Ramos (cell line): ENCODE measurements around the gene SFMBT2.

Experiments
- in situ Hi-C: fragments of 300-500 bp; cut with MboI; formaldehyde crosslinking; loops from one replicate; pipeline ENCODE4 v1.14.3; 2022; ENCODE audit warnings: low sequenced_read_pairs; ENCODE audit not compliant: unreplicated experiment

Gene SFMBT2

DNA sequence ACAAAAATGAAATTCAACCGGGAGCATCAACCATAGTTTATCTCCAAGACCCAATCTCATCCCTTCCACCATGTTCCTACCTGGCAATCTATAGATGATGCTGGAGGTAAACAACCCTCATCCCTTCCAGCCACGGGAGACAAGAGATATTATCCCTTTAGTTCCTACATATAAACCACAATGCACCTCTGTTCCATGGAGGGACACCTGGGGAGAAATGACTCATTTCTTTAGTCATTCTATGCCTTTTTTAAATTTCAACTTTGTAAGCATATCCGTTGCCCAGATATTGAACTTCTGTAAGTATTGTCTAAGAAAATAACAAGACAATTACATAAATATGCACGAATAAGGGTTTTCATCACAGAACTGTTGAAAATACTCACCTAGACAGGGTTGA, 15.5 kb upstream of the SFMBT2 start:
- in situ Hi-C loops: no loop called here

DNA sequence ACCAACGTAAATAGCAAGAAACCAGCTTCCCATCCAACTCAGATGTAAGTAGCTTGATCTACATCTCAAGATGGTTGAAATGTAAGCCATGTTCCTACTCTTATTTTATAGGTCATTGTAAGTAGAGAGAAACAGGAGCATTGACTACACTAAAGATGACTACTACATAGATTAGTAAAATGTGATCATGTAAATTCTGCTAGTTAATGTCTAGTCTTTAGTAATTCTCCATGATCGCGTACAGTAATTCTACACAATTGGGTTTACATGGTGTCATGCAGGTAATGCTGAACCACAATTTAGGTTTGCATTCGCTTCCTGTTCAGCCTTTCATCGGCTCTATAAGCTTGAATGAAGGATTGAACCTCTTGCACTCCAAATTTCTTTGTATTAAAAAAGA, 14.9 kb upstream of the SFMBT2 start:
- in situ Hi-C loops: no loop called here

GRCh38 chr10:7424919-7425318, 14.1 kb upstream of the SFMBT2 start:
- in situ Hi-C loops: loop anchor here (25.0 kb wide), 1 partner anchor 513 kb away; no protein-coding TSS in a partner anchor

GRCh38 chr10:7424315-7424714, 13.5 kb upstream of the SFMBT2 start:
- in situ Hi-C loops: loop anchor here (25.0 kb wide), 1 partner anchor 512 kb away; no protein-coding TSS in a partner anchor

DNA sequence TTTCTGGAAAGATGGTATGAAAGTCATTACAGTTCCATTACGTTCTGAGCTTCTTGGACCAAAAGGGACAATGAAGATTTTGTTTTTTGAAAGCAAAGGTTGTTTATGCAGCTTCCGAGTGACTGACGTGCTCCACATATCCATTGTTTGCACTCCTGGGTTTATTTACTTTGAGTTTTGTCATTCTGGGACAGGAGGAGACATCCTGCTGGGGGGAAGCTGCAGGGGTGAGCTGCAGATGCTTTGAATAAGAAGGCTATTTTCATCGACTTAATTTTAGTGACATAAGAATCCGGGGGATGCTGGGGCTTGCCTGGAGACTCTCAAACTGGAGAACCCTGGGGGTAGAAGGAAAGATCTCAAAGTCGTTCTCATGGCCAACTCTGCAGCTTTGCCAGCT, 12.7 kb upstream of the SFMBT2 start:
- in situ Hi-C loops: loop anchor here (25.0 kb wide), 1 partner anchor 511 kb away; no protein-coding TSS in a partner anchor

DNA sequence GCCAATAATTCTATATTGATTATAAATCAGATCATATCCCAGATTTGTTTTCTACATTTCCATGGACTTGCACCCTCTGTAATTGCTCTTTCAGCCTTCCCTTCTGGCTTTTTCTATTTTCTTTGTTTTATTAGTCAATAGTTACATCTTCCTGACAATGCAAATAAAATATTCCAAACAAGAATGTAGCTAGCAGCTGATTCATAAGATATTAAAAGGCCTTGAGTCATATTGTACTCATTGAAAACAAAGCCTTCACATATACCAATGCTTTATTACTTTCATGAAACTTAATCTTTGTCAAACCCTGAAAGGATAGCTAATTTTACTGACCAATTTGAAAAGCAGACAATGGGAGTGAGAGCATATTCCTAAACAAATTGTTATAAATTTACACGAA, 10.7 kb upstream of the SFMBT2 start:
- in situ Hi-C loops: loop anchor here (25.0 kb wide), 1 partner anchor 509 kb away; no protein-coding TSS in a partner anchor

- in situ Hi-C loops: loop anchor here (25.0 kb wide), 1 partner anchor 508 kb away; no protein-coding TSS in a partner anchor
Observed at GRCh38 chr10:7419998-7420397, 9.2 kb upstream of the SFMBT2 start.

- in situ Hi-C loops: loop anchor here (25.0 kb wide), 1 partner anchor 506 kb away; no protein-coding TSS in a partner anchor
Observed at GRCh38 chr10:7417807-7418206, 7.0 kb upstream of the SFMBT2 start.

DNA sequence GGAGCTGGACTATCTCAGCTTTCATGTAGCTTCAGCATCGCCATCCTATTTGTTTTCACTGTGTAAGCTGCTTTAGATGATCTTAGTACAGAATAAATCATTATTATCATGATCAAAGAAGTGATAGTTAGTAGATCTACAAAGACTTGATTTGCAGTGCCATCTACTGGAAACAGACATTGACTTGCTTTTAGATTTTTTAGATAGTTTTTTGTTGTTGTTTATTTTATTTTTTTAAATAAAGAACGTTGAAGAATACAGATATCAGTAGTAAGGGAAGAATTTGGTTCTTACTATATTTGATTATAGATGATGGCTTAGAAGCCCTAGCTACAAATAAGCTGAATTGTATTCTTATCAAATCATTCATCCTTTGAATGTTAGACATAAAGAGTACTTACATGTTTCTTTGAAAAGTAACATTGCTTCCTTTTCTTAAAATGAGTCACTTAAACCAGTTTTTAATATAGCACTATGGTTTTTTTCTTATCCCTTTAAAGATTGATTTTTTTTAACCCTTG, 6.3 kb upstream of the SFMBT2 start:
- in situ Hi-C loops: loop anchor here (25.0 kb wide), 1 partner anchor 505 kb away; no protein-coding TSS in a partner anchor

DNA sequence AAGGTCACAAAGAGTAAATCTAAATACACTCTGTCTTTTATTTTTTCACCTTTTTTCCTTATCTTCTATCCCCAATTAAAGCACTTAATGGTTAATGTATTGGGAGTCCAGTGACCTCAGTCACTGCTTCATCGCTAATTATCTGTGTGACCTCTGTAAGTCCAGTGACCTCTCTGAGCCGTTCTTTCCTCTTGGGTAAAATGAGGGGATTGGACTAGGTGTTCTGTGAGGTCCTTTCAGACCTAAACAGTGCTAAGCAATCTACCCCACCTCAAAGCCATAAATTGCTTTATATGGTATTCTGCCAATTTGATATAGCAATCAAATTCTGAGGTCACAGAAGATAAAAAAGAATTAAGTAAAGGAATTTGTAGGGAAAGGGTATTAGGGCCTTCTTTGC, 3.9 kb upstream of the SFMBT2 start:
- in situ Hi-C loops: loop anchor here (25.0 kb wide), 1 partner anchor 502 kb away; no protein-coding TSS in a partner anchor

DNA sequence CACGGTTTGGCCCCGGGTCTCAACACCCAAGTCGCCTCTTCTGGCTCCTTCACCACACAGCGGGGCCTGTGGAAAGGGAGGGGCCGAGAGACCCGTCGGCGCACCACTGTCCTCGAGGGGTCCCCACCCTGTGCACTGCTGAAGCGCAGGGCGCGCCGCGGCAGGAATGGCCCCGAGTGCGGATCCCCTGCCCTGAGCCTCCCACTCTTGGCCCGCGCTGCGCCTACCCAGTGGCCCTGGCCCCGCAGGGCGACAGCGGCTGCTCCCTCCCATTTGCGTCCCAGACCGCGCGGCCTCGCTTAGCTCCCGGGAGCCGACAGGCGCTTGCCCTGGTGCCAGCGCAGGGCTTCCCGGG, 2.1 kb upstream of the SFMBT2 start:
- in situ Hi-C loops: loop anchor here (25.0 kb wide), 1 partner anchor 501 kb away; no protein-coding TSS in a partner anchor

DNA sequence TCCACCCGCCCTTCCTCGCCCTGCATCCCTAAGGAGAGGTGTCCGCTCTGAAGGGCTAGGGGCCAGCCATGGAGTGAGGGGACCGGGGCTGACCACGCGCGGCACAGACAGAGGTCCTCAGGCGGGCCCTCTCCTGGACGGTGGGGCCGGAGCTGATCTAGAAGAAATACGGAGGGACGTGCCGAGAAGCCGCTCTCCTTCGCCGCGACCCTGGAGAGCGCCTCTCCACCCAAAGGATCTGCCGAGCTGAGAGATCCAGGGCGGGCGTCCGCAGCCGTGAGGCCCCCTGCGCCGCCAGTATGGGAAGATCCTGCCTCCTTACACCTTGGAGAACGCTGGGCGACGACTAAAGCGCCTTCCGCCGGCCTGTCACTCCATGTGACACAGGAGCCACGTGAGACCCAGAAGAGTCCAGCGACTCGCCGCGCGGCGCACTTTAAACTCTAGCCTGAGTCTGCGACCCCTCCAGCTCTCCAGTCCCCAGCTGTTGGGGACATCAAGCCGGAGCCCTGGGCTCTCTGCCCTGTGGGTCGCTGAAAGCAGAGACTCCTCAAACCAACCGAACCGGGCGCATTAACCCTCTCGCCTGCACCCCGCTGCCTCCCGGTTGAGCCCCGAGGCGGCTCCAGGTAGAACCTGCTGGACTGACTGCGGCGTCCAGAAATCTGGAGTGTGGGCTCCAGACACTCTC, 1.5 kb upstream of the SFMBT2 start:
- in situ Hi-C loops: loop anchor here (25.0 kb wide), 1 partner anchor 500 kb away; no protein-coding TSS in a partner anchor

DNA sequence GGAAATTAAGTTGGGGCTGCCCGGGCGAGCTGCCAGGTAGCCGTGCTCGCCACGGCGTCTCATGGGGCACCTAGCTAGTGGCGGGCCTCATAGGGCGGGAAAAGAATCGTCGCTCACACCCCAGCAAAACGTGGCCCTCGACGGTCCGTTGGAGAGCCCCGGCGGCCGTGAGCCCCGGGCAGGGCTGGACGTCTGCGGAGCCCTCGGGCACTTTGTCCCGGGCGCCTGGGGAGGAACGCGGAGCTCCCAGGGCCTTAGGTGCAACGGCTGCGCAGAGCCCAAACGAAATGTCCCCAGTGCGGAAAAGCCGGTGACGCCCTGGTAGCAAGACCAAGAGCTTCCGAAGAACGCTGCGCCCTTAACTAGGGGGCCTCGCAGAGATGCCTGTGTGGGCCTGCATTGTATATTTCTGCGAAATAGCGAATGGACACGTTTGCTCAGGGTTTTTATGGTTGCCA, 866 bp upstream of the SFMBT2 start:
- in situ Hi-C loops: loop anchor here (25.0 kb wide), 1 partner anchor 499 kb away; no protein-coding TSS in a partner anchor

GRCh38 chr10:7410301-7410861, 453 bp downstream of the SFMBT2 start:
- in situ Hi-C loops: loop anchor here (25.0 kb wide), 1 partner anchor 498 kb away; no protein-coding TSS in a partner anchor

DNA sequence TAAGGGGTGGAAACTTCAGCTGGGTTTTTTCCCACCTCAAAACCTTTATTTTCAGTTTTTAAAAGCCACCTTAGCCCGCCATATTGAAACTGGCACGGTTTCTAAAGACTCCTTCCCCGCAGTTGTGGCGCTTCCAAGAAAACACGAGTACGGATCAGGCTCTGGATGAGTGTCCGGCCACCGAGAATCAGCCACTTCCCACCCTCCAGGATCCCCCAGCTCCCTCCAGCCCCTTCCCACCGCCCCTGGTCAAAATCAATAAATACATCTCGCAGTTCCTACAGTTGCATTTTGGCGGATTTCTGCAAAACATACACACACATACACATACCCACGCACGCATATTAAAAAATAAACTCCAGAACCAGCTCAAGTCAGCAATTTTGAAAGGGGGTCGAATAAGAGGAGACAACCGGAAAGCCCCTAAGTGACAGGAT, 1.1 kb downstream of the SFMBT2 start:
- in situ Hi-C loops: loop anchor here (25.0 kb wide), 1 partner anchor 497 kb away; no protein-coding TSS in a partner anchor

GRCh38 chr10:7409045-7409731, 1.6 kb downstream of the SFMBT2 start:
- in situ Hi-C loops: loop anchor here (25.0 kb wide), 1 partner anchor 497 kb away; no protein-coding TSS in a partner anchor

DNA sequence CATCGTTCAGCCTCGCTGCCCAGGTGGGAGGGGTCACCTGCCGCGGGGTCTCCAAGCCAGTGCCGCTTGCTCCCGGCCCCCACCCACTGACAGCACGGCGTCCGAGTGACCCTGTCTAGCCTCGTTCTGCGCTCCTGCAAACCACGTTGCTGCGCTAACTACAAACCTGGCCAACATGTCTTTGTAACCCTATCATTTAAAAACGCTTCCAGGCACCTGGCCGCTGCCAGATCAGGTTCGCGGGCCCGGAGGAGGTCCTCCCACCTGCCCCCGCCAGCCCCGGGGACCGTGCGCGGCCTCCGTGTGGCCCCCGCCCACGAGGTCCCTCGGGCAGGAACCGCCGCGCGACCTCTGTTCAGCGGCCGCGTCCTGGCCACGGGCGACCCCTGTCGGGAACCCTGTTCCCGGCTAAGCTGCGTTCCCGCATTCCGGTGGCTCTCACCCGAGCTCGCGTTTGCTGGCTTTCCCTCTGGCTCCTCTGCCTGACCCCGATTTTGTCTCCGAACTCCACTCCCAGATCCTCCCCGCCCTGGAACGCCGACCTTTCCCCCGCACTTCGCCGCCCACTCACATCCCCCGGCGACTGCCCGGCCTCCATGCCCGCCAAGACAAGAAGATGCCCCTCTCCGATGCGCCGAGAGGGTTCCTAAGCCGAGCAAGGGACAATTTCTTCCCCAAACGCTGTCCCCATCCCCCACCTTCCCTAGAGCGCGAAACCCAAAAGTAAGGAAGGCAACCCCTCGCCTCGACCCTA, 2.4 kb downstream of the SFMBT2 start:
- in situ Hi-C loops: loop anchor here (25.0 kb wide), 1 partner anchor 496 kb away; no protein-coding TSS in a partner anchor

DNA sequence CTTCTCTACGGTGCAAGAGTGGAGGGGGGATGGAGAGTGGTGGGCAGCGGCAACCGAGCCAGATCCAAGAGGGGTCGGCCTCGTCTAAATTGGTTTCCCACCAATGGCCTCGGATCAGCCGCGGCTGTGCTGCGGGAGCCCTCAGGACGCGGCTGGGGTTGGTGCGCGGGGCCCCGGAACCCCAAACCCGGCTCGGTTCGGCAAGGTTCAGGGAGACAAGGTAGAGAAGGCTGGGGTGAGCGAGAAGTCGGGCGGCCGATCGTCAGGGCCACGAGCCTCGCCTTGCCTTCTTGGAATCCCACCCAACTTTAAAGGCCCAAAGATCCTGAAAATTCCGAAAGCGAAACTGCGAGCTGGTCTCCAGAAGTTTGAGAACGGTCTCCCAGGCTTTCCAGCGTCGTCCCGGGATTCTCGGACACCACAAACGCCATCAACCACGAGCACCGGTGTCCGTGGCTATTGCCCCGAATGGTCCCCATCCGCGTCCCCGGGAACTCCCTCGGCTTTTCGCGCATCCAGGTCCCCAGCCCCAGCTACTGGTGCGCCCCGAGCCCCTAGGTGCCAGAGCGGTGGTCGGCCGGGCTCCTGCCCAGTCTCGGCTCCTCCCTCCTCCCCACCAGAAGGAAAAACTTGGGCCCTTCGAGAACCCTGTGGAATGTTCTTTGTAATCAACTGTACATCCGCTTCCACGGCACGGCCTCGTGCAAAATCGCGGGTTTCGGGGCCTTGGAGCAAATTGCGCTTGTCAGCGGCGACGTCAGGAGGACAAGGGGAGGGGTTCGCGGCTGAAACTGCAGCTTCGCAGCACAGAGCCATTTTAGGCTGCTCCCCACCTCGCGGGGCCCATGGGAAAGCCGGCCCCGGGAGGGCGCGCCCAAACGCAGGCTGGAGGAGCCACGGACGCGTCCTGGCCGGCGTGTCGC, 3.2 kb downstream of the SFMBT2 start:
- in situ Hi-C loops: loop anchor here (25.0 kb wide), 1 partner anchor 495 kb away; no protein-coding TSS in a partner anchor
